ENCODE measurements around the gene COL5A2.
A peak's percentile ranks its signal among the peaks of the same experiment; 100 is the strongest.

The COL5A2 gene

GRCh38 chr2:189134485-189134884 lies 45.1 kb downstream of the COL5A2 start:
- TF ChIP-seq, protein P1, sequence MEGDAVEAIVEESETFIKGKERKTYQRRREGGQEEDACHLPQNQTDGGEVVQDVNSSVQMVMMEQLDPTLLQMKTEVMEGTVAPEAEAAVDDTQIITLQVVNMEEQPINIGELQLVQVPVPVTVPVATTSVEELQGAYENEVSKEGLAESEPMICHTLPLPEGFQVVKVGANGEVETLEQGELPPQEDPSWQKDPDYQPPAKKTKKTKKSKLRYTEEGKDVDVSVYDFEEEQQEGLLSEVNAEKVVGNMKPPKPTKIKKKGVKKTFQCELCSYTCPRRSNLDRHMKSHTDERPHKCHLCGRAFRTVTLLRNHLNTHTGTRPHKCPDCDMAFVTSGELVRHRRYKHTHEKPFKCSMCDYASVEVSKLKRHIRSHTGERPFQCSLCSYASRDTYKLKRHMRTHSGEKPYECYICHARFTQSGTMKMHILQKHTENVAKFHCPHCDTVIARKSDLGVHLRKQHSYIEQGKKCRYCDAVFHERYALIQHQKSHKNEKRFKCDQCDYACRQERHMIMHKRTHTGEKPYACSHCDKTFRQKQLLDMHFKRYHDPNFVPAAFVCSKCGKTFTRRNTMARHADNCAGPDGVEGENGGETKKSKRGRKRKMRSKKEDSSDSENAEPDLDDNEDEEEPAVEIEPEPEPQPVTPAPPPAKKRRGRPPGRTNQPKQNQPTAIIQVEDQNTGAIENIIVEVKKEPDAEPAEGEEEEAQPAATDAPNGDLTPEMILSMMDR (IDR thresholded peaks at IDR 0.05; ENCODE audit: low read depth, low read length), result no peak

GRCh38 chr2:189131991-189132390 lies 47.6 kb downstream of the COL5A2 start:
- in situ Hi-C loops (cut with HindIII; ENCODE audit: low sequenced_read_pairs), result no loop called here
- TF ChIP-seq, protein P1 (IDR thresholded peaks at IDR 0.05; ENCODE audit: low read depth, low read length), result no peak
- peak; percentile 48 for DNase-seq (ENCODE audit: low read depth, low spot score)
- H3K4me3 ChIP-seq (ENCODE audit: low read depth, low read length), result no peak overlapping the region

More at GRCh38 chr2:189134485-189134884, 45.1 kb downstream of the COL5A2 start:
- in situ Hi-C loops (cut with HindIII; ENCODE audit: low sequenced_read_pairs), result no loop called here
- no peak for DNase-seq (ENCODE audit: low read depth, low spot score)
- H3K4me3 ChIP-seq (ENCODE audit: low read depth, low read length), result no peak overlapping the region

DNA sequence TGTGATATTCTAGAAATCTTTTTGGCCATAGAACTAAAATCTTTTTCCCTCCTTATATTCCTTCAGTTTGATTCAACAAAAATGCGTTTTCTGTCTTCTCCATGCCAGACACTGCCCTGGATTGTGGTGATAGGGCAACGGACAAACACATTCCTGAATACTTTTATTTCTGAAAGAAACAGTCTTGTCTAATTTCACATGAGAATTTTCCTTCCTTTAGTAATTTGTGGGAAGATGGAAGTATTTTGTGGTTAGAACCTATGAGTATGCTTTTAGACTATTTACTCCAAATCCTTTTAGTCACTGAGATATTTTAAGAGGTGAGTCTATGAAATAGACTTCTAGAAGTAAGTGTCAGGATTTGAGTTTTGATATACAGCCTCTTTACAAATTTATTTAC lies 49.6 kb downstream of the COL5A2 start:
- TF ChIP-seq, protein P1 (IDR thresholded peaks at IDR 0.05; ENCODE audit: low read depth, low read length), result no peak
- DNase-seq (ENCODE audit: low read depth, low spot score), result peak; percentile 93
- in situ Hi-C loops (cut with HindIII; ENCODE audit: low sequenced_read_pairs), result no loop called here
- H3K4me3 ChIP-seq (ENCODE audit: low read depth, low read length), result no peak overlapping the region

DNA sequence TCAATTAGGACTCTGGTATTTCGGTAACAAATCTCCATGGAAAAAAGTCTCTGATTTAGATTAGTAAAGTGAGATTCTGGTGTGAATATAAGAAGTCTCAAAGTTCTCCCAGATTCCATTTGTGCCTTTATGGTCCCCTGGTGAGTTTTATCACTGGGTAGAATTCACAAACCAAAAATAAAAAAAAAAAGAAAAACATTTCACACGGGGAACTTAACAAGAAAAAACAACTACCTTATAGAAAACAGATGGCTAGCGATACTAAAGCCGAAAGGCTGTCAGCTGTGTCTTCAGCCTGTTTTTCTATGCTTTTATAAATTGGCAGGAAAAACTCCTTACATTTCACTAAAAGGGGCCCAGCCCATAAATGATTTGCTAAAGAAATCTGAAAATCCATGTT lies 50.6 kb downstream of the COL5A2 start:
- DNase-seq (ENCODE audit: low read depth, low spot score), result peak; percentile 72
- no peak overlapping the region for H3K4me3 ChIP-seq (ENCODE audit: low read depth, low read length)
- TF ChIP-seq, protein P1 (IDR thresholded peaks at IDR 0.05; ENCODE audit: low read depth, low read length), result no peak
- in situ Hi-C loops (cut with HindIII; ENCODE audit: low sequenced_read_pairs), result no loop called here

GRCh38 chr2:189127756-189128155 lies 51.8 kb downstream of the COL5A2 start:
- no peak for DNase-seq (ENCODE audit: low read depth, low spot score)
- H3K4me3 ChIP-seq (ENCODE audit: low read depth, low read length), result no peak overlapping the region
- TF ChIP-seq, protein P1 (IDR thresholded peaks at IDR 0.05; ENCODE audit: low read depth, low read length), result no peak
- in situ Hi-C loops (cut with HindIII; ENCODE audit: low sequenced_read_pairs), result no loop called here

DNA sequence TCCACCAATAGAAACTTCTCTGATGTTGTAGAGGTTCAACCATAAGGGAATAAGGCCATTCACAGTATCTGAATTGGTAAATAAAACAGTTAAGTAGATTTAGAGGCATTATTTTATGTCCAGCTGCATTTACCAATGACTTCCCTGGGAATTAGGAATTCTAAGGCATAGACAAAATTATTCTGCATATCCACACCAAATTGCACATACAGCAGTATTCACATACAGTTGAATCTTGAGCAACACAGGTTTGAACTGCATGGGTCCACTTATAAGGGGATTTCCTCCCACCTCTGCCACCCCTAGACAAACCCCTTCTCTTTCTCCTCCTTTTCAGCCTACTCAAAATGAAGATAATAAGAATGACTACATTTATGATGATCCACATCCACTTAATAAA lies 54.4 kb downstream of the COL5A2 start:
- no peak for DNase-seq (ENCODE audit: low read depth, low spot score)
- H3K4me3 ChIP-seq (ENCODE audit: low read depth, low read length), result no peak overlapping the region
- in situ Hi-C loops (cut with HindIII; ENCODE audit: low sequenced_read_pairs), result no loop called here
- TF ChIP-seq, protein P1 (IDR thresholded peaks at IDR 0.05; ENCODE audit: low read depth, low read length), result no peak

DNA sequence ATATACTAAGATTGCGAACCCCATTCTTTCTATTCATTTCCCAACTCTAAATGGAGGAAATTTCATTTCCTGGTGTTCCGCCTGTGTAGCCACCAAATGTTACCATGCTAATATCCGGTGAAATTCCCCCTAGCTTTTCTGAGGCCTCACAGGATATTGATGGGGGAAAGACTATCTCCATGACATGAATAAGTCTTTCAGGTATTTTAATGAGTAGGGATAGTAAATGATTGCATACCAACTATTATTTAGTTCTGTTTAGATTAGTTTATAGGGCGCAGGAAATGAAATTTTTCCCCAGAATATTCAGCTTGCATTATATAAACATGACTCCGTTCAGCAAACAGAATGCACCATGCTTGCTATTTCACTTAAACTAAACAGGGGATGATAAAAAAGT lies 55.4 kb downstream of the COL5A2 start:
- TF ChIP-seq, protein P1 (IDR thresholded peaks at IDR 0.05; ENCODE audit: low read depth, low read length), result no peak
- in situ Hi-C loops (cut with HindIII; ENCODE audit: low sequenced_read_pairs), result no loop called here
- H3K4me3 ChIP-seq (ENCODE audit: low read depth, low read length), result no peak overlapping the region
- DNase-seq (ENCODE audit: low read depth, low spot score), result peak; percentile 37

All from astrocyte of the spinal cord (primary cell).